ENCODE data around the gene TRIM71.

Gene TRIM71

GRCh38 chr3:32886296-32886695 is 68.5 kb downstream of the TRIM71 start:
- ChIA-PET CTCF (interaction anchor here (0.5 to 0.6 kb wide), 3 partner anchors 9 to 541 kb away, joined by 3 to 5 read pairs (median 4); no protein-coding TSS in a partner anchor), POLR2A (no interaction called here)
- Histone ChIP-seq H3K4me1 (ENCODE audit: control insufficient read depth, insufficient read depth, low read length) (no peaks in the 10 kb centered on the region), H3K4me3 (ENCODE audit: low read depth, low read length) (no peak overlapping the region), H3K9me3 (ENCODE audit: control insufficient read depth, insufficient read depth, low read depth, low read length) (no peaks in the 10 kb centered on the region), H3K36me3 (ENCODE audit: control insufficient read depth in 2 of 2, insufficient read depth in 1 of 2, low read length in 2 of 2) (peaks cover 0 to 46% of the 10 kb centered on the region in 2 experiments; a peak in 1 of 3 replicates), H3K27ac (ENCODE audit: extremely low read depth, low read depth, low read length) (no peak overlapping the region)
- TF ChIP-seq ZNF837 (tag by site-specific recombination; IDR thresholded peaks at IDR 0.05) (no peak), ZNF639 (tag by site-specific recombination; IDR thresholded peaks at IDR 0.05) (no peak), ZNF785 (tag by site-specific recombination; IDR thresholded peaks at IDR 0.05) (no peak), ZBTB49 (tag by site-specific recombination; IDR thresholded peaks at IDR 0.05; ENCODE audit: low read depth) (no peak), ZNF776 (tag by site-specific recombination; IDR thresholded peaks at IDR 0.05; ENCODE audit: borderline replicate concordance) (no peak), ZSCAN30 (tag by site-specific recombination; IDR thresholded peaks at IDR 0.05) (no peak), WT1 (tag by site-specific recombination; IDR thresholded peaks at IDR 0.05) (no peak), TSHZ1 (tag by site-specific recombination; IDR thresholded peaks at IDR 0.05; ENCODE audit: borderline replicate concordance) (no peak), ZNF48 (tag by site-specific recombination; IDR thresholded peaks at IDR 0.05) (no peak)

GRCh38 chr3:32886911-32887310 is 69.1 kb downstream of the TRIM71 start:
- H3K27ac ChIP-seq (ENCODE audit: extremely low read depth, low read depth, low read length) = no peak overlapping the region
- H3K9me3 ChIP-seq (ENCODE audit: control insufficient read depth, insufficient read depth, low read depth, low read length) = no peaks in the 10 kb centered on the region
- H3K4me3 ChIP-seq (ENCODE audit: low read depth, low read length) = no peak overlapping the region
- CTCF ChIA-PET = no interaction called here
- POLR2A ChIA-PET = no interaction called here
- H3K4me1 ChIP-seq (ENCODE audit: control insufficient read depth, insufficient read depth, low read length) = no peaks in the 10 kb centered on the region
- H3K36me3 ChIP-seq (ENCODE audit: control insufficient read depth in 2 of 2, insufficient read depth in 1 of 2, low read length in 2 of 2) = peaks cover 0 to 52% of the 10 kb centered on the region in 2 experiments; a peak in 1 of 3 replicates
- 0 out of 2 replicates have a peak, but pooled peaks have one; percentile 20 for TF ChIP-seq ZFHX2 (tag by site-specific recombination; conservative IDR thresholded peaks at IDR 0.05)
- no peak for TF ChIP-seq SETDB1 (IDR thresholded peaks at IDR 0.05; ENCODE audit: insufficient read length, low read length)
- no peak for TF ChIP-seq PRDM4 (tag by site-specific recombination; IDR thresholded peaks at IDR 0.05)
- TF ChIP-seq ZNF654 (tag by site-specific recombination; IDR thresholded peaks at IDR 0.05; ENCODE audit: low read depth) = no peak
- TF ChIP-seq ZNF366 (tag by site-specific recombination; conservative IDR thresholded peaks at IDR 0.05) = no peak
- TF ChIP-seq ZNF473 (tag by site-specific recombination; IDR thresholded peaks at IDR 0.05) = no peak
- TF ChIP-seq GLIS1 (tag by site-specific recombination; IDR thresholded peaks at IDR 0.05) = peak; percentile 27; the same call in 1 of the 2 replicates
- no peak for TF ChIP-seq SP7 (tag by site-specific recombination; IDR thresholded peaks at IDR 0.05)
- no peak for TF ChIP-seq ZNF621 (tag by site-specific recombination; IDR thresholded peaks at IDR 0.05)
- TF ChIP-seq ZNF530 (tag by site-specific recombination; IDR thresholded peaks at IDR 0.05; ENCODE audit: low read depth) = no peak
- TF ChIP-seq ZNF596 (tag by site-specific recombination; IDR thresholded peaks at IDR 0.05) = no peak
- TF ChIP-seq ZBTB49 (tag by site-specific recombination; IDR thresholded peaks at IDR 0.05; ENCODE audit: low read depth) = no peak
- TF ChIP-seq ZNF701 (tag by site-specific recombination; IDR thresholded peaks at IDR 0.05) = no peak
- TF ChIP-seq ZNF19 (tag by site-specific recombination; IDR thresholded peaks at IDR 0.05; ENCODE audit: low read depth) = no peak
- TF ChIP-seq ZNF670 (tag by site-specific recombination; IDR thresholded peaks at IDR 0.05; ENCODE audit: low read depth) = no peak
- no peak for TF ChIP-seq ZNF785 (tag by site-specific recombination; IDR thresholded peaks at IDR 0.05)
